Measurements from ENCODE around the gene SERPINA9.
A peak's percentile ranks its signal among the peaks of the same experiment; 100 is the strongest.

SERPINA9 gene

DNA sequence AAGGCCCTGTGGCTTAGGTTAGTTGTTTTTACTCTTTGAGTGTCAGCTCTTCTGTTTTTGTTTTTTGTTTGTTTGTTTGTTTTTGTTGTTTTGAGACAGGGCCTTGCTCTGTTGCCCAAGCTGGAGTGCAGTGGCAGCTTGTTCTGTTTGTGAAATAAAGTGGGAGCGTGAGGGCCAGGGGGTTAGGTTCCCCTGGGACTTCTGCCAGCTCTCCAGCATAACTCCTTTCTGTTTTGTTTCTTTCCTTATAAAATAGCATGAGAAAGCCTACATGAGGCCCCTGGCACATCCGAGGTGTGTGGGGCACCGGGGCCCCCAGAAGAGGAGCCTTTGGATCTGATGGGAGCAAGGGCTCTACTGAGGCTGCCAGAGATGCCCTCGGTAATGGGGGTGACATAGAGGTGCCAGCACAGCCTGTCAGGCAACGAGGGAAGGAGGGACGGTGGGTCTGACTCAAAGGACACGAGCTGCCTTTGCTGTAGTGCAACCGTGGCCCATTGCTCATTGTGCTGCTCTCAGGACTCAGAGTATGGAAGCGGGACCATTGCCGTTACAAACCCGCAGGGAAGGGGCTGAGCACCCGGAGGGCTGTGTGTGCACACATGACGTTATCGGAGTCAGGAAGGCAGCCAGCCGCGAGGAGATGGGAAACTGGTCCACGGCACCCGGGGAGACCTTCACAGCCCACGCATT lies 14.3 kb downstream of the SERPINA9 start:
- DNase-seq: no peak

- no peak for DNase-seq
Measured at GRCh38 chr14:94460631-94461416, 15.2 kb downstream of the SERPINA9 start.

GRCh38 chr14:94458558-94459205 lies 17.3 kb downstream of the SERPINA9 start:
- no peak for DNase-seq

GRCh38 chr14:94458096-94458495 lies 17.9 kb downstream of the SERPINA9 start:
- DNase-seq: no peak

DNA sequence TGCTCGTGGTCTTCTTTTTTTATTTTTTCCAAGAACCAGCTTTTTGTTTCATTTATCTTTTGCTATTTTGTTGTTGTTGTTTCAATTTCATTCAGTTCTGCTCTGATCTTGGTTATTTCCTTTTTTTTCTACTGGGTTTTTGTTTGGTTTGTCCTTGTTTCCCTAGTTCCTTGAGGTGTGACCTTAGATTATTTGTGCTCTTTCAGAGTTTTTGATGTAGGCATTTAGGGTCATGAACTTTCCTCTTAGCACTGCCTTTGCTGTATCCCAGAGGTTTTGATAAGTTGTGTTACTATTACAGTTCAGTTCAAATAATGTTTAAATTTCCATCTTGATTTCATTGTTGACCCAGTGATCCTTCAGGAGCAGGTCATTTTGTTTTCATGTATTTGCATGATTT lies 20.1 kb downstream of the SERPINA9 start:
- DNase-seq: no peak

DNA sequence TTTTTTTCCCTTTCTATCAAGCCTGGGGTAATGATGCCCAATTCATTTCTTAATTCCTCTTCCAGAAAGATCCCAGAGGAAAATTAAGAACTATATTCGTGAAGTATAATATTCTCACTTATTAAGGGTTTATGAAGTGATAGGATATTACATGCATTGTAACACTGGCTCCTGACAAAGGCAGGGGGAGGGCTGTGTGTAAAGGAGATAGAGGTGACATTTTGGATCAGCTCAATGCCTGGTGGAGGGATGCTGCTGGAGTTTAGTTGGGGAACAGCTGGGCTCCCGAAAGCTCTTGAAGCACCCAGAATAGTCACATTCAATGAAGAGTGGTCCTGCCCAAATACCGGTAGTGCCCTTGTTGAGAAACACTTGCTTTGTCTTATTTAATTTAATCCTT lies 24.2 kb downstream of the SERPINA9 start:
- DNase-seq: no peak

DNA sequence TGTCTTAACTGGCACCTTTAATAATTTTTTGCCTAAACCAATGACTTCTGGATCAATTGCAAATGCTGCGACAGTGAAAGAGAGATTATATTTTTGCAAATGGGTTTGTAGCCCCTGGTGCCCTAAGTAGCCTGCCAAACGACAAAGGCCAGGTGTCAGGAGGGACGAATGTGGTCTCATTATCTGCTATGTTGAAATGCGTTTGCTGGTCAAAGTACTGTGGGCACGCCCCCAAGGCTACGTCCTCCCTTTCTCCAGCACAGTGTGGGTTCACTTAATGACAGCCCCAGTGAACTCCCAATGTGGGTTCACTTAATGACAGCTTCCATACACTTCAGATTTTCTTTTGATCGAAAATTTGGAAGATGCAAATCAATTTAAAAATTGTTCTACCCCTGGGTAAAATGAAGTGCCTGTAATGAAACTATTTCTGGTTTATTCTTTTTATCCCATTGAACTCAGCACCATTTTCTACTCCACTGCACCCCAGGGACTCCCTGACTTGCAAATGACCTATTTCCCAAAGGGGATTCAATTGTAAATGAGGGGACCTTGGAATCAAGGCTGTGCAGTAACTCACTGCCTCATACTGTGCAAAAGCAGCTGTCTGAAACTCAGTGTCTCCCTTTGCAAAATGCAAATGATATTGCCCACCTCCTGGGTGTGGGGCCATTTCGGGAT lies 24.8 kb downstream of the SERPINA9 start:
- DNase-seq: no peak

DNA sequence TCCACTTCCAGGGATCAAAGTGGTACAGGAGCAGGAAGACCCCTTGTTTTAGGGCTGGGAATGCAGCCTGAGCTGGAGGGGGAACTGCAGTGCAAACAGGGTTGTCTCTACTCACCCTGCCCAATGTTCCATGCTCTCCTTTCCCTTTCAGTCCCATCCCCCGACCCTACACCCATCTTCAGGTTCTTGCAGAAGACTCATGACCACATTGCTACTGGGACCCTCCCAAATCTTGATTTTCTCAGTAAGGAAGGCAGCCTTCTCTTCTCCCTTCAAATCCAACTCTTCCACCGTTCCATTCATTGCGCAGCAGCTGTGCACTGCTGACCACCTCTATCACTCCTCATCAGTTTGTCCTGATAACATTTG lies 25.3 kb downstream of the SERPINA9 start:
- no peak for DNase-seq

DNA sequence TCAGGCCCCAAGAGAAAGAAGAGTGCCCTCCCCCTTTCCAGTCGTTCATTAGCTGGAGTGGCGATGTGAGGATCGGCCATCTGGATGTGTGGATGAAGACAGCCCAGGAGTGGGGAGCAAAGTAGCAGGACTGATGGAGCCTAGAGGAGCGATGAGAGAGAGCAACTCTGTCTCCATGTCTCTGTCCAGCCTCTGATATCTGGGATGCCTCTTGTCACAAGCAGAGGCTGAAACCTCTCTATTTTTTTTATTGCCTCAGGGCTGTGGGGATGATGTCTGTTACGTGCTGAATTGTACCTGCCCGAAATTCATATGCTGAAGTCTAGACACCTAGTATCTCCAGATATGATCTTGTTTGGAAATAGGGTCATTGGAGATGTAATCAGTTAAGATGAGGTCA lies 26.1 kb downstream of the SERPINA9 start:
- no peak for DNase-seq

DNA sequence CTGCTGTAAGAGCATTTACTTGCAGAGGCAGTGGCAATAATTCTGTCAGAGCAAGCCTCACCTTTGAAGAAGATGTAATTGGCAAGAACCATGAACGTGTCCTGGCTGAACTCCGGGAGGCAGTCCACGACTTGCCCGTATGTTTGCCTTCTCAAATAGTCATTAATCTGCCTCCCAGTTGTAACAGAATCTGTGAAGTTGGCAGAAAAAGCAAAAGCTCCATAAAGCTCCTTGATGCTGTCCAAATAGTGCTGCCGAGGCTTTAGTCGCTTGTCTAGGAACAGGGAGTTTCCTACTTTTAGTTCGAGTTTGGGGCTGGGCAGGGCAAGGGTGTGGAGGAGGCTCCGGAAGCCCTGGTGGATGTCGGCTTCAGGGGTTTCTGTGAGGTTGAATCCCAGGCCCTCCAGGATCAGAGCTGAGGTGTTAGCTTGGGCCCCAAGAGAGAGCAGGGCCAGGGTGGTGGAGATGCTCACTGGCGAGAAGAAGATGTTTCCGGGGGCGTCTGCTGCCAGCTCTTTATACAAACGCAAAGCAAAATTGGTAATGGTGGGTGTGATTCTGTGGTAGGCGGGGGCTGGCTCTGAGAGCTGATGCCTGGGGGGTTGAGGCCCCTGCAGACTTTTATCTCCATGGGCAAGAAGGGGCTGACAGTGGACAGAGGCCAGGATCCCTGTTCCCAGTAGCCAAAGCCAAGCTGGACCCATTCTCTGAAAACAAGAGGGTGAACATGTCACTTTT lies 27.8 kb downstream of the SERPINA9 start:
- DNase-seq: no peak

- DNase-seq: no peak
Measured at GRCh38 chr14:94447206-94447605, 28.8 kb downstream of the SERPINA9 start.

- no peak for DNase-seq
Measured at GRCh38 chr14:94446126-94446525, 29.9 kb downstream of the SERPINA9 start.

DNA sequence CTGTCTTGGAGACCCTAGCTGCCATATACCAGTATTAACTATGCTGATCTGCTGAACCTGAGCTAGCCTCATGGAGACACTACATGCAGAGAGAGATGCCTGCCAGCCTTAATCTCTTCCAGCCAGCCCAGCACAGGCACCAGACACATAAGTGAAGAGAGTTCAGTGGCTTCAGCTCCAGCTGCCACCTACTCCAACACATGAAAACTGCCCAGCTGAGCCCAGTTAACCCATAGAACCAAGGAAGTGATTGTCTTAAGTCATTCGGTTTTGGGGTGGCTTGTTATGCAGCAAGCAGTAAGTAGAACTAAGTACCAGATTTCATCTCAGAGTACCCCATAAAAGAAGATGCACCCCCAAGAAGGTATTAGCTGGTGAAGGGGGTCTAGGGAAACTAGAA lies 31.0 kb downstream of the SERPINA9 start:
- DNase-seq: no peak

DNA sequence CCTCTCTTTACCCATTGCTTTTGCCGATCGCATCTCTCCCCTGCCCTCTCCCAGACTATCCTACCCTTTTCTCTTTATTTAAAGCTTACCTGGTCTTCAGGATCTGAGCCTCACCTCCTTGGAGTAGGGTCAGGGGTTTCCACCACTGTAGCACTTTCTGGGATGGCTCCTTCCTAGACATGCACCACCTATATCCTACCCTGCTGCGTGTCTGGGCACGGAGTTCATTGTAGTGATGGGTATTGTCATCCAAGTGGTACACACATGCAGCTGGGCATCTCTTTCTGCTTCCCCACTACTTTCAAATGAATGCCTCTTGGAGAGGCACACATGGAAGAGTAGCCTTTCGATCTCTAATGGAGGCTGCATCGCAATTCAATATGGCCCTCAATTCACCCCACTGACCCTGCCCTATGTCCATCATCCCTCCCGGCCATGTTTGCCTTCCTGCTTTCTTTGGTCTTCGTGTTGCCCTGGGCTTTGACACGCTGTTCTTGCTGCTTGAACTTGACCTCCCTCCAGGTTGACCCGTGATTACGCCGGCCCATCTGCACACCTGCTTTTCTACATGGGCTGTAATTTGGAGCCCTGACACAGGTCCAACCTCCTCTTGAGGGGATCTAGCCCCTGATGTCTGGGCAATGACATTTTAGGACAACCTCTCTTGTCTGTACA lies 34.3 kb downstream of the SERPINA9 start:
- no peak for DNase-seq

- no peak for DNase-seq
Measured at GRCh38 chr14:94441130-94441529, 34.9 kb downstream of the SERPINA9 start.

GRCh38 chr14:94439453-94440057 lies 36.4 kb downstream of the SERPINA9 start:
- no peak for DNase-seq

DNA sequence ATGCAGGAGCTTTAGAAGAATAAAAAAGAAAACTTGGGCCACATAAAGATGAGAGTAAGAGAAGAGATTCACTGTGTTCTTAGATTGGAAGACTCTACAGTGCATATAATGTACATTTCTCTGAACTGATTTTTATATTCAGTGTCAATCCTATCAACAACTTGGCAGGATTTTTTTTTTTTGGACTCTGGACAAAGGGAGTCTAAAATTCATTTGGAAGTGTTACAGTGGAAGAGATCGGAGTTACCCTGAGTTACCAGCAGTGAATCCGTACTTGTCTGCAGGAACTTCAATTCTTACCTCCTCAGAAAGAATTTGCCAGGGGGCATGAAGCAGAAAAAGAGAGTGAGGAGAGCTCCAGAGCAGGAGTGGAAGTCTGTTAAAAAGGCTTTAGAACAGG lies 47.4 kb downstream of the SERPINA9 start:
- no peak for DNase-seq

DNA sequence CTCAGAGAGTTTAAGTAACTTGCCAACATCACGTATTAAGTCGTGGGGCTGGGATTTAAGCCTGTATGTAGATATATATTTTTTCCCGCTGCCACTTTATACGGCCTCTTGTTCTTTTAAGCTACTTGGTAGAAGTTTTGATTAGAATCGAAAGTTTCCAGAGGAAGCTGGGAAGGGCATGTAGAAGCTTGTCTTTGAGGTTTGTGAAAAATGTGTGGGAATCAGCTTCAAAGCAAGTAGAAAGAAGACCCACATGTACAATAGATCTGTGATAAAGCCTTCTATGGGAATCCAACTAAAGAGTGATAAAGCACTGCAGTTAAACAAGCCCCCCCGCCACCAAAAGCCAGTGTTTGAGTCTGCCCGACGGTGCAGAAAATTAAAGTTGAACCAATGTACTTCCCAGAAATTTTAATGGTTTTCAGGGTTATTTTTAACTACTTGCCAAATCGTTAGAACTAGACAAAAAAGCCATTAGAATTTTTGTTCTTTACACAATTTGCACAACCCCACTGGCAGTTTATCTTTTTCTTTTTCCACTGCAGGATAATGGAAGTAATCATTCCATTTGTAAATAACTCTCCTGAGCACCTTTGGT lies 48.9 kb downstream of the SERPINA9 start:
- DNase-seq: no peak

GRCh38 chr14:94426526-94426925 lies 49.5 kb downstream of the SERPINA9 start:
- no peak for DNase-seq

- DNase-seq: no peak
Measured at GRCh38 chr14:94424371-94424770, 51.6 kb downstream of the SERPINA9 start.

DNA sequence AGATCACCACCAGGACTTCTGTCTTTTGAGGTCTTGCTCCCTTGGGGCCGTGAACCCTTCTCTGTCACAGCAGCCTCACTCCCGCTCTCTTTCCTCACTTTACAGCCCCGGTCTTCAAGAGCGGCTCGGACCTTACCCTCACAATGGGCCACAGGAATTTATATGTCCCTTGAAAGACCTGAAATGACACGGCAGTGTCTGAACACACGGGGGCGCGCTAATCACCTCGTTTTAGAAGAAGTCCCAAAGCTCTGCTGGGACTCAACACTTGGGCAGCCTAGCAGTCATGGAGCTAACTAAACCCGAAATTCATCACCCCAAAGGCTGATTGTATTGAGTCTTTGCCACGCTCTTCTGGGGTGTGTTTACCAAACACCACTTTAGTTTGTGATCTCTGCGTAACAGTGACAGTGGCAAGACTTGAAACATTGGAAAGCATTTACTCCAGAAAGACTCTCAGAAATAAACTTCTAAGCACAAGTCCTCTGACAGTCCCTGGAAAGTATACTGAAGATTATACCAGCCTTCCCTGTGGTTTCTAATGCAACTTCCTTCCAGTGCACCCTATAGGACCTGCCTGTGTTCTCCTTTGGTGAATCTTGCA lies 52.4 kb downstream of the SERPINA9 start:
- DNase-seq: peak; percentile 33
